Tibial artery (tissue), 4 donors: ENCODE measurements around the gene SKOR2.
A peak's percentile ranks its signal among the peaks of the same experiment; 100 is the strongest.

Source experiments
- DNase-seq, 2 donors: peaks; one replicate each; pipeline ENCODE4 v3.0.0-alpha.2; 2019
- H3K27ac ChIP-seq, 2 donors: fragments of 200-600 bp; sonication (generic) in 1 of 2; 1 replicate in 1 of 2; 2 replicates in 1 of 2; pipeline ENCODE4 v1.5.1; 2018 to 2019; ENCODE audit warnings: mild to moderate bottlenecking in 1 of 2
- H3K27me3 ChIP-seq, 2 donors: fragments of 200-600 bp; sonication (generic) in 1 of 2; one replicate each; pipeline versions ENCODE4 v1.5.1 to v1.6.0; 2016 to 2019
- H3K36me3 ChIP-seq, 3 donors: fragments of 200-600 bp; sonication (generic) in 2 of 3; one replicate each; pipeline ENCODE4 v1.5.1; 2016 to 2019; ENCODE audit warnings: mild to moderate bottlenecking in 2 of 3
- H3K4me1 ChIP-seq, 4 donors: fragments of 200-600 bp; sonication (generic) in 2 of 4; 1 replicate in 3 of 4; 2 replicates in 1 of 4; pipeline ENCODE4 v1.5.1; 2016 to 2019
- H3K4me3 ChIP-seq, 2 donors: fragments of 200-600 bp; sonication (generic) in 1 of 2; 1 replicate in 1 of 2; 2 replicates in 1 of 2; pipeline ENCODE4 v1.5.1; 2018 to 2019; ENCODE audit warnings: mild to moderate bottlenecking in 2 of 2
- H3K9me3 ChIP-seq, 3 donors: fragments of 200-600 bp; sonication (generic) in 1 of 3; one replicate each; pipeline ENCODE4 v1.5.1; 2016 to 2019
- intact Hi-C: fragments of 100-400 bp; cut with DNase I; formaldehyde crosslinking; loops from one replicate; pipeline ENCODE4 v1.15.0; 2023; ENCODE audit warnings: low total_unique reads
- TF ChIP-seq, protein P1 (sequence below), 2 experiments: fragments of 200-600 bp in 1 of 2; fragments of 450-650 bp in 1 of 2; IDR thresholded peaks; one replicate each; pipeline ENCODE4 v1.5.1; 2017 to 2019; ENCODE audit warnings: antibody characterized with exemption in 2 of 2, mild to moderate bottlenecking in 1 of 2, moderate library complexity in 1 of 2

Gene SKOR2

GRCh38 chr18:47180765-47181164, 70.7 kb downstream of the SKOR2 start:
- DNase-seq: no peak
- H3K27ac ChIP-seq: no peak overlapping the region
- peaks cover 0 to 7% (median 4%) of the 10 kb centered on the region in 4 donors for H3K4me1 ChIP-seq
- no peaks in the 10 kb centered on the region for H3K36me3 ChIP-seq
- intact Hi-C loops: no loop called here
- H3K9me3 ChIP-seq: no peaks in the 10 kb centered on the region
- H3K27me3 ChIP-seq: no peaks in the 10 kb centered on the region
- TF ChIP-seq, protein P1, sequence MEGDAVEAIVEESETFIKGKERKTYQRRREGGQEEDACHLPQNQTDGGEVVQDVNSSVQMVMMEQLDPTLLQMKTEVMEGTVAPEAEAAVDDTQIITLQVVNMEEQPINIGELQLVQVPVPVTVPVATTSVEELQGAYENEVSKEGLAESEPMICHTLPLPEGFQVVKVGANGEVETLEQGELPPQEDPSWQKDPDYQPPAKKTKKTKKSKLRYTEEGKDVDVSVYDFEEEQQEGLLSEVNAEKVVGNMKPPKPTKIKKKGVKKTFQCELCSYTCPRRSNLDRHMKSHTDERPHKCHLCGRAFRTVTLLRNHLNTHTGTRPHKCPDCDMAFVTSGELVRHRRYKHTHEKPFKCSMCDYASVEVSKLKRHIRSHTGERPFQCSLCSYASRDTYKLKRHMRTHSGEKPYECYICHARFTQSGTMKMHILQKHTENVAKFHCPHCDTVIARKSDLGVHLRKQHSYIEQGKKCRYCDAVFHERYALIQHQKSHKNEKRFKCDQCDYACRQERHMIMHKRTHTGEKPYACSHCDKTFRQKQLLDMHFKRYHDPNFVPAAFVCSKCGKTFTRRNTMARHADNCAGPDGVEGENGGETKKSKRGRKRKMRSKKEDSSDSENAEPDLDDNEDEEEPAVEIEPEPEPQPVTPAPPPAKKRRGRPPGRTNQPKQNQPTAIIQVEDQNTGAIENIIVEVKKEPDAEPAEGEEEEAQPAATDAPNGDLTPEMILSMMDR (IDR thresholded peaks at IDR 0.05): no peak
- H3K4me3 ChIP-seq: no peak overlapping the region

DNA sequence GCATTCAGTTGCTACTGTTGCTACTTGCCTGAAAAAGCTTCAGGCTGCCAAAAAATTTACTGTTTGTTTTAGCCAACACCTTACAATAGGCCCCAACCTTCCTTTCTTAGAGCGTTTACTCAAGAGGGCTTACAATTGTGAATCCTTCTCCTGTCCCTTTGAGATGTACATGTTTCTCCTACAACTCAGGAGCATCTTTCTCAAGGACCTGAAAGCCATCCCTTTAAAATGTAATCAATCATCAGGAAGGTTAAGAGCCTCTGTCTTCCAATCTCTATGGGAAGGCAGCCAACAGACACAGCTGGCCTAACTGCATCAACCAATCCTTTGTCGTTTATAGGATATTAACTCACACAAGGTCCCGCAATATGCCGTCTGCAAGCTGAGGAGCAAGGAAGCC, 71.9 kb downstream of the SKOR2 start:
- no peak overlapping the region for H3K27ac ChIP-seq
- intact Hi-C loops: no loop called here
- H3K4me1 ChIP-seq: peaks cover 0 to 16% (median 11%) of the 10 kb centered on the region in 4 donors
- H3K9me3 ChIP-seq: no peaks in the 10 kb centered on the region
- H3K36me3 ChIP-seq: no peaks in the 10 kb centered on the region
- no peak for DNase-seq
- TF ChIP-seq, protein P1 (IDR thresholded peaks at IDR 0.05): no peak
- H3K4me3 ChIP-seq: no peak overlapping the region
- no peaks in the 10 kb centered on the region for H3K27me3 ChIP-seq

GRCh38 chr18:47175898-47176575, 75.4 kb downstream of the SKOR2 start, which contains the start of gene IER3IP1:
Gene IER3IP1 (minus strand): TSS chr18:47176364. CDS start chr18:47176277, 87 bp downstream.
- Histone ChIP-seq H3K27me3 (no peaks in the 10 kb centered on the region), H3K9me3 (no peaks in the 10 kb centered on the region), H3K4me3 (peak within 1 kb of the TSS; percentile 92 to 96), H3K36me3 (no peaks in the 10 kb centered on the region), H3K27ac (peak within 1 kb of the TSS; percentile 79 to 86), H3K4me1 (peaks cover 0 to 34% (median 23%) of the 10 kb centered on the region in 4 donors)
- intact Hi-C loops: no loop called here
- TF ChIP-seq, protein P1 (IDR thresholded peaks at IDR 0.05): peak in 1 of 2 experiments; percentile 22
- peak; percentile 86 to 94 for DNase-seq

- peaks cover 0 to 34% (median 23%) of the 10 kb centered on the region in 4 donors for H3K4me1 ChIP-seq
- peak overlapping the region; percentile 92 to 96 for H3K4me3 ChIP-seq
- H3K27me3 ChIP-seq: no peaks in the 10 kb centered on the region
- intact Hi-C loops: no loop called here
- TF ChIP-seq, protein P1 (IDR thresholded peaks at IDR 0.05): no peak
- no peaks in the 10 kb centered on the region for H3K9me3 ChIP-seq
- peak in 1 of 2 donors; percentile 24 for DNase-seq
- H3K27ac ChIP-seq: peak overlapping the region; percentile 79 to 86
- H3K36me3 ChIP-seq: no peaks in the 10 kb centered on the region
Observed at GRCh38 chr18:47175283-47175897, 76.1 kb downstream of the SKOR2 start.

- intact Hi-C loops: no loop called here
- Histone ChIP-seq H3K27ac (no peak overlapping the region), H3K27me3 (no peaks in the 10 kb centered on the region), H3K36me3 (no peaks in the 10 kb centered on the region), H3K9me3 (no peaks in the 10 kb centered on the region), H3K4me3 (peak overlapping the region; percentile 92 to 96), H3K4me1 (peaks cover 0 to 34% (median 23%) of the 10 kb centered on the region in 4 donors)
- DNase-seq: no peak
- TF ChIP-seq, protein P1 (IDR thresholded peaks at IDR 0.05): no peak
Observed at GRCh38 chr18:47174545-47175116, 76.8 kb downstream of the SKOR2 start.
